Stimulated activated CD4-positive, alpha-beta T cell treated with anti-CD3 and anti-CD28 coated beads, TNF-alpha, amount 100 ng/mL, for 48 hours (primary cell): ENCODE data around the gene ZIC1.

ENCODE experiments used
- DNase-seq, 3 donors: peaks; one replicate each; pipeline ENCODE4 v3.0.0-alpha.2; 2020; ENCODE audit warnings: low read depth in 3 of 3

The ZIC1 gene

DNA sequence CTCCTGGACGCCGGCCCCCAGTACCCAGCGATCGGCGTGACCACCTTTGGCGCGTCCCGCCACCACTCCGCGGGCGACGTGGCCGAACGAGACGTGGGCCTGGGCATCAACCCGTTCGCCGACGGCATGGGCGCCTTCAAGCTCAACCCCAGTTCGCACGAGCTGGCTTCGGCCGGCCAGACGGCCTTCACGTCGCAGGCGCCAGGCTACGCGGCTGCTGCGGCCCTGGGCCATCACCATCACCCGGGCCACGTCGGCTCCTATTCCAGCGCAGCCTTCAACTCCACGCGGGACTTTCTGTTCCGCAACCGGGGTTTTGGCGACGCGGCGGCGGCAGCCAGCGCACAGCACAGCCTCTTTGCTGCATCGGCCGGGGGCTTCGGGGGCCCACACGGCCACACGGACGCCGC, 956 bp downstream of the ZIC1 start:
- no peak for DNase-seq

DNA sequence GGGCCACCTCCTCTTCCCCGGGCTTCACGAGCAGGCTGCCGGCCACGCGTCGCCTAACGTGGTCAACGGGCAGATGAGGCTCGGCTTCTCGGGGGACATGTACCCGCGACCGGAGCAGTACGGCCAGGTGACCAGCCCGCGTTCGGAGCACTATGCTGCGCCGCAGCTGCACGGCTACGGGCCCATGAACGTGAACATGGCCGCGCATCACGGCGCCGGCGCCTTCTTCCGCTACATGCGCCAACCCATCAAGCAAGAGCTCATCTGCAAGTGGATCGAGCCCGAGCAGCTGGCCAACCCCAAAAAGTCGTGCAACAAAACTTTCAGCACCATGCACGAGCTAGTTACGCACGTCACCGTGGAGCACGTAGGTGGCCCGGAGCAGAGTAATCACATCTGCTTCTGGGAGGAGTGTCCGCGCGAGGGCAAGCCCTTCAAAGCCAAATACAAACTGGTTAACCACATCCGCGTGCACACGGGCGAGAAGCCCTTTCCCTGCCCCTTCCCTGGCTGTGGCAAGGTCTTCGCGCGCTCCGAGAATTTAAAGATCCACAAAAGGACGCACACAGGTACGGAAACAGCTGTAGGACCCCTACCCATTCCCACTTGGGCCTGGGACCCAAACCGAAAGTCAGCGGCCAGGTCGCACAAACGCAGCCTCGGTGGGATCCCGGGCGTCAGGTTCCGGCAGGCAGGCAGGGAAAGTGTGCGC, 1.5 kb downstream of the ZIC1 start:
- DNase-seq, result no peak

DNA sequence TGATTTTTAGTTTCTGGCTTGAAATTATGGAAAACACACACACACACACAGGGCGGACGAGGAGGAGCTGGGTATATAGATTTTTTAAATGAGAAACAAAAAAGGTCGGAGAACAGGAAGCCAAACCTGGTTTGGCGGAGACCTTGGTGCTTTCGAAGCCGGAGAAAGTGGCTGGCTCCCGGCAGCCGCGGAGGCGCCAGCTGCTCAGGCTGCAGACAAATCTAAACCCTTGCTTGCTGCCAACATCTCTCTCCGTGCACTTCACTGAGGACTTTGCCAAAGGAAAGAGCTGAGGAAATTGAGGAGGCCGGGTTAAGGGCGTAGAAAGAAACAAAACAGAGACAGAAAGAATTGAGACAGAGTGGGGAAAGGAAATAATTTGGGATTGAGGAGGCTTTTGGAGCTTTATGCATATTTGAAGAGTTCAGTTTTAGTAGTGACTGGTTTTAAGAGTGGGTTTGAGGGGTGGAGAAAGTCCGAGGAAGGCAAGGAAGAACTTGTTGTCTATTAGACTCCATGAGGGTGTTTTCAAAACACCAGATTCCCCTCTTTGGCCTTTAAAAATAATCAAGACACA, 2.2 kb downstream of the ZIC1 start:
- DNase-seq, result no peak

DNA sequence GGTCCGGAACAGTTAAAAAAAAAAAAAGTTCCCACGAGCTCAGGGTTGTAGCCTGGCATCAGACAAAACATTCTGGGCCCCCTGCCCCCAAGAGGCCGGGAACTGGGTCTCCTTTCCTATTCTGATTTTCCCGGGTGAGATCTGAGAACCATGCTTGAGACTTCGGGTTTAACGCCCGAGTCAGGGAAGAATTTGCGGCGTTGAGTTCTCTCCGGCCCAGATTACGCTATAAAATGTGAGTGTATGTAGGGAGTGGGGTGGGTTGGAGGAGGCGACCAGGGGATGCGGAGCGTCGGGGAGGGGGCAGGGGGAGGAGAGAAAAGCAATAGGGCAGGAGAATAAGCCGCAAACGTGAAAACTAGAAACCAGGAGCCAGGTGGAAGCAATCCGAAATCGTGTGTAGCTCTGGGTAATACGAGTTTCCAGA, 2.7 kb downstream of the ZIC1 start:
- DNase-seq, result no peak

DNA sequence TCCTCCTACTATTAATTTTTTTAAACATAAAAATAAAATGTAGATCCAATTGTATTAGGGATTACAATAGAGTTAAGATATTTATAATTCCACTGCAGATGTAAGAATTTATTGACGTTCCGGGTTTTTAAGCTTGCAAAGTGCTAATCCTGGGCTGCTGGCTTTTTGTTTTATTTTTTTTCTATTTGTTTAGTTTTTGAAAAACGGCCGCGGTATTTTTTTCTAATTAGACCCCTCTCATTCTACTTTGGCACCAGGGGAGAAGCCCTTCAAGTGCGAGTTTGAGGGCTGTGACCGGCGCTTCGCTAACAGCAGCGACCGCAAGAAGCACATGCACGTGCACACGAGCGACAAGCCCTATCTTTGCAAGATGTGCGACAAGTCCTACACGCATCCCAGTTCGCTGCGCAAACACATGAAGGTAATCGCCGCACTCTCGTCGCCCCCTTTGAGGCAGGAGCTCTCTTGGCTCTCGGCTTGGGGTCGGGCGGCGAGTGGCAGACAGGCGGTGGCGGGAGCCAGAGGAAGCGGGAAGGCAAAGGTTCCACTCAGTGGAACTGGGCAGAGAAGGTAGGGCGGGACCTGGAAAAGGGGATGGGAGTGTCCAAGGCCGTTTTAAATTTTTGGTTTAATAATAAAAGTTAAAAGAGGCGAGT, 3.2 kb downstream of the ZIC1 start:
- no peak for DNase-seq

DNA sequence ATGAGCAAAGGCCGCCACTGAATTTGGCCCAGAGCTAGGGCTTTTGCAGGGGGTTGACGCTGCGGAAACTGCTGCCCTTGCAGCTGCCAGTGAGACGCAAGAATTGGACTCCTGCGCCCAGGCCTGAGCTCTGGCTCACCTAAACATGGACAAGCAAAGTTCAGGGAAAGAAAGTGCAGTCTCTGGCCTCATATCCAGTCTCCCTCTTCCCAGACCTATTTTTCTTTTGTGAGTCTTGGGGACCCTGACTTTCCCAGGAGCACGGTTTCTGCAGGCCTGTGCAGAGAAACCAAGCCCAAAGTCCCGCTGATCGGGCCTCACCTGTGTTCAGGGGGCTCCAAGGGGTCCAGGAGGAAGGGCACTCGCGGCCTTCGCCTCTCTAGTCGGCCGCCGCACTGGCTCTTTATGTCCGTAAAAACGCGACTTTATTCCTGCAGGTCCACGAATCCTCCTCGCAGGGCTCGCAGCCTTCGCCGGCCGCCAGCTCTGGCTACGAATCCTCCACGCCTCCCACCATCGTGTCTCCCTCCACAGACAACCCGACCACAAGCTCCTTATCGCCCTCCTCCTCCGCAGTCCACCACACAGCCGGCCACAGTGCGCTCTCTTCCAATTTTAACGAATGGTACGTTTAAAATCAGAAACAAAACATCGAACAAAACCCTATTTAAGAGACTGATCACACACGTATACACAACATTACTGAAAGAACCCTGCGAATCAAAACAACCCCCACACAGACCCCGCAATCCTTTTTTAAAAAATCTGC, 3.9 kb downstream of the ZIC1 start:
- DNase-seq, result no peak

DNA sequence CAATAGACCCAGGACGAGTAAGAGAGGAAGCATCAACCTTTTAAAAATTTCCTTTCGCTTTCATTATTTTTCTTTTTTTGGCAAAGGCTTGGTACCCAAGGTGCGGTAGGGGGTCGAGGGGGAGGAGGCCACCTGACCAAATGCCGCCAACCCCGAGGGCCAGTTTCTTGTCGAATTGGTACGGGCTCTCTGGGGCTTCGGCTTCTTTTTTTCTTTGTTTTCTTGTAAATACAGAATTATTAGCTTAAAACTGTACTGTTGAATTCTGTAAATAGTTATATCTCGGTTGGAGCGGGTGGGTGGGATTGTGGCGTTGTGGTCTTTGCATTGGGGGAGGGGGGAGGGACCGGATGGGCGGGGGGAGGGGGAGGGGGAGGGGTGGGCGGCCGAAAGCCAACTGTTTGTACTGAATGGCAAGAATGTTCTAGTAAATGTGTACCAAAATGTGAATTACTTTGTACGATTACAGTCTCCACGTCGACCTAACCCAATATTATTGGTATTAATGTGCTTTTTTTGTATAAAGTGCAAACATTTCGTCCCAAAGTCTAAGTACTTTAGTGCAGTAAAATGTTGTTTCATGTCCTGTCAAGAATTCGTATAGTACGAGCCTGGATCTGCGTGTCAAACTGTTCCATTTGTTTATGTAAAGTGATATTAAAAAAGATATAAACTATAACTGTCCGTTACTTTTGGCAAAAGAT, 4.7 kb downstream of the ZIC1 start:
- DNase-seq, result no peak

DNA sequence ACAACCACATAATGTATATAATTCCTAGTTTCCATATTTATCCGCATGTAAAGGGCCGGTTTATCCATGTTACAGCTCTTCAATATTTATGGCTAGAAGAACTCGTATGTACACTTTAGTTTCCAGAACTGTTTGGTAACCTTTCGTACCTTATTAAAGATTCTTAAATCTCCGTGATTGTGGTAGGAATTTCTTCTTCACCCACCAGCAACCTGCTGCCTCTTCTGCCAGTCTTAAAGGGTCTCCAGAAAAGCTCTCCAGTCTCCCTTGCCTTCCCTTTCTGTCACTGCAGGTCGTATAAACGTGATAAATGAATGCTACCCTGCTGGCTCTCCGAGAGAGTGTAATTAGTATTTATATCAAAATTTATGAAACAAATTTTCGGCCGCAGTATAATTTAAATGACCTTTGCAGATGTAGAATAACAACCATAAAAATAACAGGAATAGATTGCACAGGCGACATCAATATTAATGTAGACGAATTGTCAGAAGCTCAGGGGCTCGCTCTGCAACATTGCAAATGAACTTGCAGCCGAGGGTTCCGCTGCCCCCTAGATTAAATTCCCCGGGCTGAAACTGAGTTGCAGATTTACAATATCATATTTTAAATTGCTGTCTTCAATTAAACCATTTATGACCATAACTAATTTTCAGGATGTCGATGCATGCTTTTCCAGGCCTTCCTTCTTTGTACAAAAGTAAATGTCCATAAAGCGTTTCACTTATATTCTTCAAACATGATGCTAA, 5.4 kb downstream of the ZIC1 start:
- DNase-seq, result no peak

DNA sequence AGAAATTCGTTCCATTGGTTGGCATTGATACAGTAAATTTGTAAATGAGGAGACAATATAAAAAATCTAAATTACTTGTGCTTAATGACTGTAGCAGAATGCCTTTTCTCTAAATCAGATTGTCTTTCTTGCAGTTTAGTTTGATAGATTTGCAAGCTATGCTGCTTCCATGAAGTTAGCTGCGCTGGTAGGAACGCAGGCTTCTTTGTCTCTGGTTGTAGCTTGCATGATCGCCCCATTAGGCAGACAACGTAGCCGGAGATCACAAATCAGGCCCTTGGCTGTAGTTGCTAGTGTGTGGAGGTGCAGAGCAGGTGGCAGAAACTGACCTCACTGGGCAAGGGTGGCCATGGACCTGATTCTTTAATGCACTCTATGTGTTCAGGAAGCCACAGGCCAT, 6.1 kb downstream of the ZIC1 start:
- no peak for DNase-seq

DNA sequence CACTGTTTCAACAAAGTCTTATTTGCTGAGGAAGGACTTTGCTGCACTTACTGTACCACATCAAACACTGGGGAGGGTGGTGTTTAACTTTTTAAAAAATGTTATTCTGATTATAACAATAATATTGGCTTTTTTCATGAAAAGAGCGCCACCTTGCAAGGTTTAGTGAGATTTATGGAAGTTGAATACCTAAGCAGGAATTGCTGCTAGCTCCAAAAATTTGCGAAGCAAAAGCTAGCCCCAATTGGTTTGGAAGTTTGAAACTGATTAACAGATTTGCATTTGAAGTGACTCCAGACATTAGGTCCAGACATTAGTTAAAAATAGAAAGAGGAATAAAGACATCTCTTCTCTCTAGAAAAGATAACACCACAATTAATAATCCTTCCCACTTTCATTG, 6.7 kb downstream of the ZIC1 start:
- no peak for DNase-seq

DNA sequence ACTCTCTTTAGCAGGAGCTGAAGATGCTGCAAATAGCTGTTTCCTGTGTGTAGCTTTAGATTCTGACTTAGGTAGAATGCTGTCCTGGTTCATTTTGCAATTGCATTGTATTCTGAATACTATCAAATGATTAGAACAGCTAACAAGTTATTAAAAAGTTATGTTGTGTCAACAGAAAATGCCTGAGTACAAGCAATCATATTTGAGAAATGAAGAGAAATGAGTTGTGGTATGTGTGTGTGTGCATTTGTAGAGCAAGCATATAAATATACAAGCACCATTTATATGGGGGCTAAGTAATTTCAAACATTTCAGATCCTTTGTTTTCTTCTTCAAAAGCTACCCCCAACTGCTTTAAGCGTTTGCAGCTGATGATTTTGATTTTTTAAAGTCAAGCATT, 7.8 kb downstream of the ZIC1 start:
- no peak for DNase-seq

DNA sequence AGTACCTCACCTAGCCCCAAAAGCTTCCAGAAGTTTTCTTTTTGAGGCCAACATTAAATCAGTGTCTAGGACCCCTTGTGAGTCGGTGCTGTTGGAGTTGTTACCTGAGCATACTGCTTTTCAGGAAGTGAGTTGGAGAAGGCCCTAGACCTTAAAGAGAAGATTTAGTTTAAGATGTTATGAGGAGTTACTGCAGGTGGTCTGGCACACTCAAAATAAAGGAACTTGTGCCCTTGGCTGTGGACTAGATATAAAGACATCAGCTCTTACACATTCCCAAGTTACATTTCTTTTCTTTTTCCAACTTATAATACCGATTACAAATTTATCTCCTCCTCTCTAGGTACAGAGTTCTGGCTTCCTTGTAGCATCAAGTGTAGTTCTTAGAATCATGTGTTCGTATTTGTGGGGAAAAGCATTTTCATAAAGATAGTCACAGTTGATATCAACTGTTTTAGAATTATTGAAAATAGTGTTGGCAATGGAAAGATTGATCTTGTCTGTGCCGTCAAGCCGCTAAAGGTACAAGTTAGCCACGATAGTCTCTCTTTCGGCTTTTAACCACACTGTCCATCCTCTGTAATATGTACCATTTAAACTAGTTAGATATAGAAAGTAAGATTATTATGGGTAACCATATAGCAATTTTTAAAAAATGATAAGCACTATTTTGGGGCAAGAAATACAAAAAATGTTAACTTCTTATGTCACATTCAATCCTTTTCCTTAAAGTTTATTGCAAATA, 8.6 kb downstream of the ZIC1 start:
- no peak for DNase-seq

DNA sequence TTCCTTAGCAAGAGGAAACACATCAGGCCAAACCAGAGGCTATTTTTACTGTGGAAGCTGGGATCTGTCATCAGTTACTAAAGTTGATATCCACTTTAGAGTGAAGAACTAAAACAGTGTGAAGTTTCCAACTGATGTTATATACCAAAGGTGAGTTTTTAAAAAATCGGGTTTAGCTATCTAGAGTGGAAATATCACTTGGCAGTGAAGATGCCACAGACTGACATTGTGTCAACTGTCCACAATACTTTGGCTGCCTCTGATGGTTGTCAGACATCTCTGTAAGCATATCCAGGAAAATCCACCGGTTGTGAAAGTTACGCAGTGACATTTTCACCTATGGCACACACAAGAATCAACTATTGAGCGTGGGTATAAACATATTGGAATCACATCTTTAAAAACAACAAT, 9.2 kb downstream of the ZIC1 start:
- DNase-seq, result no peak

DNA sequence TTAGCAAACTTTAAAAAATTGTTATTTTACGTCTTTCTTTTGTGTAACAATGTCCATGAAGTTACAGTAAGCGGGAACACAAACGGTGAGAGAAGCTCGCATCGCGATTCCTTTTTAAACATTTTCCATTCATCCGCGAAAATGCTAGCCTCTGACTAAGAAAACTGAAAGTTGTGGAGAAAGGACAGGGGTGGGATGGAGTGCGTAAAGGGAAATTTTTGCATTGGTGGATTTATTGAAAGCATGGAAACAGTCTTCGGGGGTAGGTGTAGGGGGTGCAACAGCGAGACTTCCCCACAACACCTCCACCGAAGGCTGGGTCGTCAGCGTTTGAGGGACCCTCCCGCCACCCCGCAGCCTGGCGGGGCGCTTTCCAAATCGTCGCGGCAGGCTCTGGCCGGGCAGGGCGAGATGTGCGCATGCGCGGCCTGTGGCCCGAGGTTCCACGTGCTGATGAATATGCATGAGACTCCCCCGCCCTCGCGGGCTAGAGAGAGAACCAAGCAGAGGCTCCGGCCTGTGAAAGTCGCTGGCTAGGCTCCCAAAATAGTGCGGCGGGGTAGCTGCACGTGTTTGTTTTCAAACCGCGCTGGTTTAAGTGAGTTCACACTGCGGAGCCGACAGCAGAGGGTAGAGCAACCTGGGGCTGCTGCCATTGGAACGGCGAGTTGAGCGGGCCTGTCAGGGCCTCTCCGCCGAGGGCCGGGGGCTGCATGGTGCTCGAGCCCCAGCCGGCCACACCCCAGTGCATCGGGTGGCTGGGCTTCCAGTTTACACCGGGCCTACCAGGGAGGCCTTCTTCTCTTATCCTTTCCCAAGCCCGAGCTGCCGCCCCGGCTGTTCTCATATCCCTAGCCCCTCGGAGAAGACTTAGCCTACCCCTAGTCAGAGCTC, 9.9 kb downstream of the ZIC1 start:
- DNase-seq, result no peak

DNA sequence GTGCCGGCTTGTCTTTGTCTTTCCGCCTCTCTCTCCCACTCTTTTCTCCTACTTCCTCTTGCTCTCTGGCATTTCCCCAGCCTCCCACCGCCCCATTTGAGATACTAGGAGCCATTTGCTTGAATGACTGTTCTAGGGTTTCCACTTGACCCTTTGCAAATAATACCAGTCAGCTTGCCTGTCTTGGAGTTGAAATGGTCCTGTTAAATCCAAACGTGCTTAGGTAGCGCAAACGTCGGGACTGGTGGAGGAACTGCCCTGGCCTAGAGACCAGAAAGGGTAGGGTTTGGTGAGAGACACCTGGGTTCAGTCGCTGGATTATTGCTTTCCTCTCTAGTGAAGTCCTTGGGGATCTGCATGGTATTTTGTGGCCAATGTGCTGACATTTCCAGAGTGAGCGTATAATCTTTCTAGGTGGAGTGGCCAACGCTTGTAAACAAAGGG, 10.6 kb downstream of the ZIC1 start:
- DNase-seq, result no peak

DNA sequence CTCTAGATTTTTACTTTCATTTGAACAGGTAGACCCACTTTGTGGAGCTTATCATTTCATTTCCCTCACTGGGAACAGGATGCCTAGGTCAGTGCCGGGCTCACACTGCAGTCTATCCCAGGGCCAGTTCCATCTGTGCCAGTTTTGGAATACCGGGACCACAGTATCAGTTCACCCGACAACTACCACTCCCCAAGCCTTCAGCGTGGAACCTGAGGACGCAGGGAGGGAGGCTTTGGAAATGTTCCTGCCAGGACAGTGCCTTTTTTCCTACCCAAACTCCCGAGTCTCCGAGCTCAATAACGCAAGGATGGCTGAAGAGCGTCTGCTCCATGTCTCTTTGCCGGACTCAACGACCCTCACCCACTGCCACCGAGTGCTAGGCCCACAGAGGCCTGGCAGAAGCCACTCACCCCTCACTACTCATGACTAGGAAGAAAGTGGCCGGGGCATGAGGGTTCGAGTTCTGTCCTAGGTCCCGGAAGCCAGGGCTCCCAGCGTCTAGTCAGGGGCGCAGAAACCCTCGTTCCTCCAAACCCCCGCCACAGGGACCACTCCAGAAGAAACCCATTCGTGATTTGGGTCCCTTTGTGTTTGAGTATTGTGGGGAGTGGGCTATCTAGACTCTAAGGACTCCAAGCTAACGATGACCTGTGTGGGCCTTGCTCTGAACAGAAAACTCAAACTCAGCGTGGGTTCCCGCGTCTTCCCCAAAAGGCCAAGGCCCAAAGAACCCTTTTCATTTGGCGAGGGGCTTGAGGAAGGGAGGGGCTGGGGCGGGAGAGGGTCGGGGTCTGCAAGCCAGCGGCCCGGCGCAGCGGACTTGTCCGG, 11.4 kb downstream of the ZIC1 start:
- DNase-seq, result no peak

DNA sequence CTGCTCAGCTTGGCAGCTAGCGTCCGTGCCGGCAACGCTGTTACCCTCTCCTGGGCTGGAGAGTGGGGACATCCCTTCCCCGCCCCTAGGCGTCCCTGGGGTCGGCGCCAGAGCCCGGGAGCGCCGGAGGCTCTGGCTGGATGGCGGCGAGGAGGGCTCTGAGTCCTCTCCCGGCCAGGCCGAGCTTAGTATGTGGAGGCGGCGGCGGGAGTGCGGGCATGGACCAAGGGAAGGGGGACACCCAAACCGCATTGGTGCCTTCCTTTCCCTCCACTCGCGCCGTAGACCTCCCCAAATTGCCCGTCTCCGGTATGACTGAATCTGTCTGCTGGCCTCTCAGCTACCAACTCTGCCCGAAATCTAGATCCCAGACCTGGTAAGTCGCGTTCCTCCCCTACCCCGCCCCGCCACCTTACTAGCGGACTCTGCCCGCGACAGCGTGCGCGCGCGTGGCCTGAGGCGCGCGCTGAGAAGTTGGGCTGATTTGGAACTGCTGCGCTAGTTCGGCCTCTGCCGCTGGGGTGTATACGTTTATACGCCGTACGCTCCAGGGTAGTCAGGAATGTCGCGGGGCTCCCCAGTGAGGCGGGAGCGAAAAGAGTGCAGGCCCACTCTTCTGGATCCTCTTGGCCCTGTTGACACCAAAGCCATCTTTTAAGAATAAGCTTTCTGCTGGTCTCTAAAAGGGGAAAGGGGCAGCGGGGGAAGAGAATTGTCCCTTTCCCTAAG, 12.2 kb downstream of the ZIC1 start:
- no peak for DNase-seq

DNA sequence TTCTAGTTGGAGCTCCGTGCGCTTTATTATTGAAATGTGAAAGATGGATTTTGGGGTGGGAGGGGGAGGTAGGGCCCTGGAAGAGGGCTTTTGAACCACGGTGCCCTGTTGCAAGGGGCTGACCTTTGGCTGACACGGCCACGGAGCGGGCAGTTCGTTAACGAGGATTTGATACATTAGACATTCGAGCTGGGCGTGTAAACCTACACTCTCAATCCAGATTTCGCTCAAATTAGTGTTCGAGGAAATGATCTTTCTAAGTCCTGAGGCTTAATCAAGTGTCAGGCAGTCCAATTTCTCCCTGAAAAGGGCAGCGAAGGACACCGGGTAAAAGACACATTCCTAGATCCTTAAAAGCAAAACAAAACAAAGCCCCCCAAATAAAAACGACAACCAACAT, 13.0 kb downstream of the ZIC1 start:
- no peak for DNase-seq
